Activated B cell treated with CpG ODN at 0.5 μM for 24 hours (primary cell): ENCODE results near the gene PIK3R4. TPM values are rescaled to one million over a fixed set of nuclear protein-coding genes. Genes with fewer than 3 reads are reported as not detected.

Source experiments
- ATAC-seq: fragments of 200-7000 bp; cut with Tn5 transposase; one replicate; pipeline ENCODE4 v1.10.0; 2021; ENCODE audit warnings: low read depth, mild to moderate bottlenecking, moderate library complexity
- CTCF ChIA-PET: fragments of 350-600 bp; sonication (Branson Sonifier 250); formaldehyde crosslinking; loops from one replicate; lab custom pipeline; 2021; ENCODE audit warnings: antibody characterized with exemption; lab: Charles Lee
- POLR2A ChIA-PET: fragments of 350-600 bp; sonication (Branson Sonifier 250); formaldehyde crosslinking; loops from one replicate; lab custom pipeline; 2021; ENCODE audit warnings: antibody characterized with exemption; lab: Charles Lee
- DNase-seq: peaks from one replicate; pipeline ENCODE4 v3.0.0; 2022
- H3K27ac Mint-ChIP-seq: one replicate; pipeline ENCODE4 v1.8.0; 2020; ENCODE audit warnings: mixed read lengths
- H3K27me3 Mint-ChIP-seq: one replicate; pipeline ENCODE4 v1.8.0; 2021; ENCODE audit warnings: mixed read lengths
- H3K36me3 Mint-ChIP-seq: one replicate; pipeline ENCODE4 v1.8.0; 2021; ENCODE audit warnings: low read depth, mixed read lengths
- H3K4me1 Mint-ChIP-seq: one replicate; pipeline ENCODE4 v1.8.0; 2021; ENCODE audit warnings: mixed read lengths
- H3K4me3 Mint-ChIP-seq: one replicate; pipeline ENCODE4 v1.8.0; 2020; ENCODE audit warnings: mild to moderate bottlenecking, mixed read lengths
- H3K9me3 Mint-ChIP-seq: one replicate; pipeline ENCODE4 v1.8.0; 2020; ENCODE audit warnings: mixed read lengths
- CTCF ChIP-seq: fragments of 200-600 bp; IDR thresholded peaks from one replicate; pipeline ENCODE4 v1.8.0; 2022; ENCODE audit warnings: antibody characterized with exemption, mild to moderate bottlenecking
- intact Hi-C: fragments of 100-400 bp; cut with micrococcal nuclease; formaldehyde crosslinking; loops from one replicate; pipeline ENCODE4 v1.15.1; 2024
- total RNA-seq: library from RNA; stranded (reverse); gene quantifications from 2 replicates; pipeline ENCODE4 v1.2.3, GENCODE V29; 2022

Gene PIK3R4
- total RNA-seq, 1 donor from 2014 or later, result 32.4 TPM

GRCh38 chr3:130738241-130738640, 8.4 kb downstream of the PIK3R4 start:
- TF ChIP-seq CTCF, result no peak
- Mint-ChIP-seq H3K36me3 (peaks cover 76% of the 10 kb centered on the region), H3K27me3 (no peaks in the 10 kb centered on the region), H3K9me3 (no peaks in the 10 kb centered on the region), H3K27ac (no peak overlapping the region), H3K4me3 (no peak overlapping the region), H3K4me1 (peaks cover 32% of the 10 kb centered on the region)
- ChIA-PET POLR2A (no interaction called here), CTCF (no interaction called here)
- ATAC-seq (no peak), DNase-seq (no peak)
- intact Hi-C loops, result no loop called here

- Mint-ChIP-seq H3K27ac (no peak overlapping the region), H3K36me3 (peaks cover 76% of the 10 kb centered on the region), H3K4me3 (no peak overlapping the region), H3K27me3 (no peaks in the 10 kb centered on the region), H3K4me1 (peaks cover 27% of the 10 kb centered on the region), H3K9me3 (no peaks in the 10 kb centered on the region)
- no peak for TF ChIP-seq CTCF
- DNase-seq, result no peak
- CTCF ChIA-PET, result no interaction called here
- POLR2A ChIA-PET, result no interaction called here
- ATAC-seq, result no peak
- intact Hi-C loops, result no loop called here
Measured at GRCh38 chr3:130737622-130738021, 9.0 kb downstream of the PIK3R4 start.

DNA sequence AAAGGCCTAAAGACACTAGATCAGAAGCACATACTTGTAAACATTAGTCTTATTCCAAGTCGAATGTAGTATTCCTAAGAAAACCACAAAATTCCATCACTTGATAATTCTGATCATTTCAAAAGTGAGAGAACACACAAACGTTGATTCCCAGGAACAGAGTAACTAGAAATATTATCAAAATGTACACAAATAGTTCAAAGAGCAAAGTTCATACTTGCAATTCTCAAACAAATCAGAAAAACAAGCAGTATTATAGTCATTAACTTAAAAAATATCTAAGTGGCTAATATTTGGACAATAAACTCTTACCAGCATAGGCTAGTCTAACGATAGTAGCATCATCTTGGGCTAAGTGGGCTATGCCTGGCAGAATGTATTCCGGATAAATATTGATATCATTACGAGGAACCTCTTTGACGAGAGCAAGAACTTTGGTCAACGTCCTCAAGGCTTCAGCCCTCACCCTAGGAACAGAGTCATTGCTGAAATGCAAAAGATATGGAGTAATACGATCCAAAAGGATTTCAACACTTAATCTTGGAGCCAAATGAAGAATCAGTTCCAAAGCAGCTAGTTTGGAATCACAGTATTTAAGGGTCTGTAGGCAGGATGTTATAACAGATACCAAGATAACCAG, 13.3 kb downstream of the PIK3R4 start:
- TF ChIP-seq CTCF, result no peak
- no peaks in the 10 kb centered on the region for H3K9me3 Mint-ChIP-seq
- CTCF ChIA-PET, result no interaction called here
- H3K27me3 Mint-ChIP-seq, result no peaks in the 10 kb centered on the region
- POLR2A ChIA-PET, result interaction anchor here (1.2 kb wide), 1 partner anchor 9 kb away, joined by 3 read pairs; no protein-coding TSS in a partner anchor
- intact Hi-C loops, result no loop called here
- no peak overlapping the region for H3K27ac Mint-ChIP-seq
- ATAC-seq, result no peak
- DNase-seq, result no peak
- H3K4me1 Mint-ChIP-seq, result peaks cover 4% of the 10 kb centered on the region
- H3K36me3 Mint-ChIP-seq, result peaks cover 71% of the 10 kb centered on the region
- H3K4me3 Mint-ChIP-seq, result no peak overlapping the region

DNA sequence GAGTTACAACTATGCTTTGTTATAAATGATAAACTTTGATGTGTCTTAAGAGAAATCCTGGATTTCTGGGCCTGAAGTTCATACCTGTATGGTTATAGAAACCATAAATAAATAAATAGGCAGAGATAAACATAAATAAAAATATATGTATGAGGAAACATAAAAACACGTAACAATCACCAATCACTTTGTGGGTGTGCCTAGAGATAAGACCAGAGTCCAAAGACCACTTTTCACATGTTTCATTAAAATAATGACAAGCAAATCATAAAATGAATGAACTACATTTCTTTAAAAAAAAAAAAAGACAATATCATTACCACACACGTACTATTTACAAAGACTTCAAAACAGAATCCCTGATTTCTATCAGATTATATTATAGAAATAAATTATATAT, 14.1 kb downstream of the PIK3R4 start:
- H3K9me3 Mint-ChIP-seq, result no peaks in the 10 kb centered on the region
- H3K27me3 Mint-ChIP-seq, result no peaks in the 10 kb centered on the region
- H3K4me3 Mint-ChIP-seq, result no peak overlapping the region
- POLR2A ChIA-PET, result interaction anchor here (1.2 kb wide), 1 partner anchor 10 kb away, joined by 3 read pairs; no protein-coding TSS in a partner anchor
- intact Hi-C loops, result no loop called here
- H3K36me3 Mint-ChIP-seq, result peaks cover 69% of the 10 kb centered on the region
- TF ChIP-seq CTCF, result no peak
- CTCF ChIA-PET, result no interaction called here
- no peak overlapping the region for H3K27ac Mint-ChIP-seq
- ATAC-seq, result no peak
- peaks cover under 1% of the 10 kb centered on the region for H3K4me1 Mint-ChIP-seq
- DNase-seq, result no peak

DNA sequence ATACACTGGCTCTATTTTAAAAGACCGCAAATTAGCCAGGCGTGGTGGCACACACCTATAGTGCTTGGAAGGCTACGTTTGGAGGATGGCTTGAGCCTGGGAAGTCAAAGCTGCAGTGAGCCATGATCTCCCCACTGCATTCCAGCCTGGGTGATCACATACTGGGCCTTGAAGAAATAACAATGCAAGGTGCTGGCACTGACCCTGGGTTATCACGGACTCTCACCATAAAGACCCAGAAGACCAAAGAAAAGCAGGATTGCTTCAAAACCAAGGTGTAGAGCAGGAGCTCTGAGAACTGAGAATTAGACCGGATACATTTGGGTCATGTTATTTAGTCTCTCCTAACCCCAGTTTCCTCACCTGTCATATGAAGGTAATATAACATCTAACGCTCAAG, 14.8 kb downstream of the PIK3R4 start:
- no peaks in the 10 kb centered on the region for H3K9me3 Mint-ChIP-seq
- H3K36me3 Mint-ChIP-seq, result peaks cover 67% of the 10 kb centered on the region
- DNase-seq, result no peak
- no peaks in the 10 kb centered on the region for H3K27me3 Mint-ChIP-seq
- ChIA-PET CTCF (no interaction called here), POLR2A (interaction anchor here (1.2 kb wide), 1 partner anchor 10 kb away, joined by 3 read pairs; no protein-coding TSS in a partner anchor)
- TF ChIP-seq CTCF, result no peak
- peaks cover 2% of the 10 kb centered on the region for H3K4me1 Mint-ChIP-seq
- intact Hi-C loops, result no loop called here
- H3K4me3 Mint-ChIP-seq, result no peak overlapping the region
- H3K27ac Mint-ChIP-seq, result no peak overlapping the region
- ATAC-seq, result no peak
